ENCODE measurements around the gene TAMALIN. TPM values are rescaled to one million over a fixed set of nuclear protein-coding genes. Genes with fewer than 3 reads are reported as not detected.

The TAMALIN gene
- total RNA-seq, 1 donor from 2014 or later: 31.3 TPM

DNA sequence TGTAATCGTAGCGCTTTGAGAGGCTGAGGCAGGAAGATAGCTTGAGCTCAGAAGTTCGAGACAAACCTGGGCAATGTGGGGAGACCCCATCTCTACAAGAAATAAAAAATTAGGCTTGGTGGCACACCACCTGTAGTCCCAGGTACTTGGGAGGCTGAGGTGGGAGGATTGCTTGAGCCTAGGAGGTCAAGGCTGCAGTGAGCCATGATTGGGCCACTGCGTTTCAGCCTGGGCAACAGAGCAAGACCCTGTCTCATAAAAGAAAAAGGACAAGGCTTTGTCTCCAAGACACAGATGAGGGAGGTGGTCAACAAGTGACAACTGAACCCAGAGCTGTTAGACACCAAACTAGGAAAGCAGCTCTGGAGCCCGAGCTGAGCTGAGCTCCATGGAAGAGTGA is 14.5 kb upstream of the TAMALIN start:
- H3K4me1 Mint-ChIP-seq (ENCODE audit: low read depth, unreplicated experiment): peaks cover 16% of the 10 kb centered on the region
- TF ChIP-seq, protein P1, sequence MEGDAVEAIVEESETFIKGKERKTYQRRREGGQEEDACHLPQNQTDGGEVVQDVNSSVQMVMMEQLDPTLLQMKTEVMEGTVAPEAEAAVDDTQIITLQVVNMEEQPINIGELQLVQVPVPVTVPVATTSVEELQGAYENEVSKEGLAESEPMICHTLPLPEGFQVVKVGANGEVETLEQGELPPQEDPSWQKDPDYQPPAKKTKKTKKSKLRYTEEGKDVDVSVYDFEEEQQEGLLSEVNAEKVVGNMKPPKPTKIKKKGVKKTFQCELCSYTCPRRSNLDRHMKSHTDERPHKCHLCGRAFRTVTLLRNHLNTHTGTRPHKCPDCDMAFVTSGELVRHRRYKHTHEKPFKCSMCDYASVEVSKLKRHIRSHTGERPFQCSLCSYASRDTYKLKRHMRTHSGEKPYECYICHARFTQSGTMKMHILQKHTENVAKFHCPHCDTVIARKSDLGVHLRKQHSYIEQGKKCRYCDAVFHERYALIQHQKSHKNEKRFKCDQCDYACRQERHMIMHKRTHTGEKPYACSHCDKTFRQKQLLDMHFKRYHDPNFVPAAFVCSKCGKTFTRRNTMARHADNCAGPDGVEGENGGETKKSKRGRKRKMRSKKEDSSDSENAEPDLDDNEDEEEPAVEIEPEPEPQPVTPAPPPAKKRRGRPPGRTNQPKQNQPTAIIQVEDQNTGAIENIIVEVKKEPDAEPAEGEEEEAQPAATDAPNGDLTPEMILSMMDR (IDR thresholded peaks at IDR 0.05; ENCODE audit: partially characterized antibody, unreplicated experiment): no peak

GRCh38 chr12:51994539-51994820 is 12.3 kb upstream of the TAMALIN start:
- Mint-ChIP-seq H3K36me3 (ENCODE audit: unreplicated experiment) (peaks cover 4% of the 10 kb centered on the region), H3K4me3 (ENCODE audit: unreplicated experiment) (no peak overlapping the region), H3K4me1 (ENCODE audit: low read depth, unreplicated experiment) (peaks cover 18% of the 10 kb centered on the region), H3K27ac (ENCODE audit: unreplicated experiment) (no peak overlapping the region), H3K9me3 (ENCODE audit: unreplicated experiment) (peaks cover 1% of the 10 kb centered on the region), H3K27me3 (ENCODE audit: unreplicated experiment) (peaks cover 2% of the 10 kb centered on the region)
- DNase-seq: no peak
- TF ChIP-seq, protein P1 (IDR thresholded peaks at IDR 0.05; ENCODE audit: partially characterized antibody, unreplicated experiment): no peak

More for the DNA sequence above, 14.5 kb upstream of the TAMALIN start:
- DNase-seq: no peak
- H3K27ac Mint-ChIP-seq (ENCODE audit: unreplicated experiment): no peak overlapping the region
- peaks cover 1% of the 10 kb centered on the region for H3K9me3 Mint-ChIP-seq (ENCODE audit: unreplicated experiment)
- no peaks in the 10 kb centered on the region for H3K36me3 Mint-ChIP-seq (ENCODE audit: unreplicated experiment)
- H3K27me3 Mint-ChIP-seq (ENCODE audit: unreplicated experiment): peaks cover 2% of the 10 kb centered on the region
- H3K4me3 Mint-ChIP-seq (ENCODE audit: unreplicated experiment): no peak overlapping the region

DNA sequence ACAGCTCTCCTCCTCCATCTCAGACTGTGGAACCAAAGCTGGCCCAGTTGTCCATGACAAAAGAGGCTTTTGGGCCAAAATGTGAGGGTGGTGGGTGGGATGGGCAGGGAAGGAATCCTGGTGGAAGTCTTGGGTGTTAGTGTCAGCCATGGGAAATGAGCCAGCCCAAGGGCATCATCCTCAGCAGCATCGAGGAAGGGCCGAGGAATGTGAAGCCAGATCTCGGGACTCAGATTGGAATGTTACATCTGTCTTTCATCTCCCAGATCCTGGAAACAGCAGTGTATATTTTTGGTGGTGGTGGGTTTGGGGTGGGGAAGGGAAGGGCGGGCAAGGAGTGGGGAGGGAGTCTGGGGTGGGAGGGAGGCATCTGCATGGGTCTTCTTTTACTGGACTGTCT is 11.8 kb upstream of the TAMALIN start:
- Mint-ChIP-seq H3K4me3 (ENCODE audit: unreplicated experiment) (no peak overlapping the region), H3K9me3 (ENCODE audit: unreplicated experiment) (no peaks in the 10 kb centered on the region), H3K27me3 (ENCODE audit: unreplicated experiment) (peaks cover 2% of the 10 kb centered on the region), H3K4me1 (ENCODE audit: low read depth, unreplicated experiment) (peaks cover 18% of the 10 kb centered on the region), H3K27ac (ENCODE audit: unreplicated experiment) (no peak overlapping the region), H3K36me3 (ENCODE audit: unreplicated experiment) (peaks cover 5% of the 10 kb centered on the region)
- TF ChIP-seq, protein P1 (IDR thresholded peaks at IDR 0.05; ENCODE audit: partially characterized antibody, unreplicated experiment): no peak
- DNase-seq: no peak

GRCh38 chr12:51997136-51997535 is 9.6 kb upstream of the TAMALIN start:
- Mint-ChIP-seq H3K36me3 (ENCODE audit: unreplicated experiment) (peaks cover 5% of the 10 kb centered on the region), H3K9me3 (ENCODE audit: unreplicated experiment) (no peaks in the 10 kb centered on the region), H3K27me3 (ENCODE audit: unreplicated experiment) (peaks cover 6% of the 10 kb centered on the region), H3K4me1 (ENCODE audit: low read depth, unreplicated experiment) (peaks cover 18% of the 10 kb centered on the region), H3K27ac (ENCODE audit: unreplicated experiment) (no peak overlapping the region), H3K4me3 (ENCODE audit: unreplicated experiment) (no peak overlapping the region)
- DNase-seq: no peak
- TF ChIP-seq, protein P1 (IDR thresholded peaks at IDR 0.05; ENCODE audit: partially characterized antibody, unreplicated experiment): no peak

DNA sequence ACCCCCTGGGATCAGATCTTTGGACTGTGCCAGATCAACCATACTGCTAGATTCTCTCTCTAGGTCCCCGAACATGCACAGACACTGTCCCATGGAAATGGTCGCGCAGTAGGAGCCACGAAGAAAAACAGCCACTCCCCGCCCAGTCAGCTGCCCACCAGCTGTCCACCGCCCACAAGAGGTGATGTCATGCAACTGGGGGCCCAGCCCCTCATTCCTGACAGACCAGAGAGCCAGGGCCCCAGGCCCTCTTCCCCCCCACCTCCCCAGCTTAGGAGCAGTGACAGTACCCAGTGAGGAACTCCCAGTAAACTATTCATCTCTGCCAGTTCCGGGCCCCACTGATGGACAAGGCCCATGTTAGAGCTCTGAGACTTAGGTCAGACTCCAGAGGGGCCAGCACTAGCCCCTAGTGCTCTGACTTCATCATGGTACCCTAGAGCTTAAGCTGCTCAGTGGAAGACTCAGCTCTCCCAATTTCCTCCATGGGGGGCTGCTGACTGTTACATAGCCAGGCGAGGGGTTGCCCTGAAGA is 3.7 kb upstream of the TAMALIN start:
- H3K36me3 Mint-ChIP-seq (ENCODE audit: unreplicated experiment): peaks cover 9% of the 10 kb centered on the region
- H3K4me3 Mint-ChIP-seq (ENCODE audit: unreplicated experiment): peak overlapping the region; percentile 28
- TF ChIP-seq, protein P1 (IDR thresholded peaks at IDR 0.05; ENCODE audit: partially characterized antibody, unreplicated experiment): no peak
- peak overlapping the region; percentile 31 for H3K27ac Mint-ChIP-seq (ENCODE audit: unreplicated experiment)
- peaks cover 12% of the 10 kb centered on the region for H3K27me3 Mint-ChIP-seq (ENCODE audit: unreplicated experiment)
- H3K4me1 Mint-ChIP-seq (ENCODE audit: low read depth, unreplicated experiment): peaks cover 38% of the 10 kb centered on the region
- no peak for DNase-seq
- peaks cover 11% of the 10 kb centered on the region for H3K9me3 Mint-ChIP-seq (ENCODE audit: unreplicated experiment)

Data from glutamatergic neuron (in vitro differentiated cells).